Hepatic stellate cell (primary cell): ENCODE measurements around the gene PYGO1.
A peak's percentile ranks its signal among the peaks of the same experiment; 100 is the strongest.
"Not testable (repeated sequence)": the region's sequence is repeated elsewhere in the genome, so short reads cannot be mapped to it uniquely, and the experiment has no call there.

Experiments
- DNase-seq: peaks from one replicate; pipeline ENCODE4 v3.0.0; 2011; ENCODE audit warnings: low spot score

Gene PYGO1, protein sequence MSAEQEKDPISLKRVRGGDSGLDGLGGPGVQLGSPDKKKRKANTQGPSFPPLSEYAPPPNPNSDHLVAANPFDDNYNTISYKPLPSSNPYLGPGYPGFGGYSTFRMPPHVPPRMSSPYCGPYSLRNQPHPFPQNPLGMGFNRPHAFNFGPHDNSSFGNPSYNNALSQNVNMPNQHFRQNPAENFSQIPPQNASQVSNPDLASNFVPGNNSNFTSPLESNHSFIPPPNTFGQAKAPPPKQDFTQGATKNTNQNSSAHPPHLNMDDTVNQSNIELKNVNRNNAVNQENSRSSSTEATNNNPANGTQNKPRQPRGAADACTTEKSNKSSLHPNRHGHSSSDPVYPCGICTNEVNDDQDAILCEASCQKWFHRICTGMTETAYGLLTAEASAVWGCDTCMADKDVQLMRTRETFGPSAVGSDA

DNA sequence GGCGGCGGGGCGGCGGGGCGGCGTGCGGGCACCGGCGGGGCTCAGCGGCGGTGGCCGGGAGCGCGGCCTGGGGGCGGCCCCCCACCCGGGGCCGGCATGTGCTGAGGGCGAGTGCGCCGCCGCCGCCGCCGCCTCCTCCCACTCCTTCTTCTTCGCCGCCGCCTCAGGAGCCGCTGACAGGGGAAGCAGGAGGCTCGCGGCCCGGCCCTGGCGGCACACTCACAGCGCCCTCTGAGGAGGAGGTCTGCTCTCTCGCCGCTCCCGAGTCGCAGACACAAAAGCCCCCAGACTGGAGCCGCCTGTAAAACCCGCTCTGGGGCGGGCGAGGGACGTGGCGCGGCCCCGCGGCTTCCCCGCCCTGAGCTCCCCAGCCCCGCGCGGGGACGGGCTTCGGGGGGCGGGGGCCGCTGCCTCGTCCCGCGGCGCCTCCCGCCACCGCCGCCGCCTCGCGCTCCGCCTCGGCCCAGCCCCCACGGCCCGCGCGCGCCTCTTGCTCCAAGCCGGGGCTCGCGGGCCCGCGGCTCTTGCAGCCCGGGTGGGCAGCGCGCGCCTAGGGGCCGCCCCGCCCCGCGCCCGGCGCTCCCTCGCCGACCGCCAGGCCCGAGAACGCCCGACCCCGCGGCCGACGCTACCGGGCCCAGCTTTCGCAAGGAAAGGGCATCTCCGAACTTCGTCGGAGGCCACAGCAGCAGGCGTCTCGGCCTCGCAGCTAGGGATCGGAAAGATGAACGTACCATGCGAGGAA, at the start of gene PYGO1:
TSS of gene PYGO1 (minus strand) at position 276 of the 745 bp plus-strand sequence. CDS start 462 bp downstream, outside the sequence.
- DNase-seq: peak; percentile 62

DNA sequence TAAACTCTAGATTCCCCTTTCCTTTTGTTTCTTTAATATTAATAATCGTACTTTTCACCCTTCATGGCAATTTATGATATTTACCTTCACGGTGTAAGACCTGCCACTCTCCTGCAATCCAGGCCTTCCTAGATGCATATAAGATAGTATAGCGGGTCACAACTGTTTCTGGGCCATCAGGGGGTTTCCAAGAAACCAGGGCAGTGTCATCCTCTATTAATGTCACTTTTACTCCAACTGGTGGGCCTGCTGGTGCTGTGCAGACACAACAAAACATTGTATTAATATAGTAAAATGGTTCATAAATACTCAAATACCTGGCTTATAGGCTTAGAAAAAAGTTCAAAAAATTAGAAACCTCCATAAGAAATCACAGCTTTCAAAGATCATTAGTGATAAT, 48.9 kb upstream of the PYGO1 start:
- DNase-seq: no peak

DNA sequence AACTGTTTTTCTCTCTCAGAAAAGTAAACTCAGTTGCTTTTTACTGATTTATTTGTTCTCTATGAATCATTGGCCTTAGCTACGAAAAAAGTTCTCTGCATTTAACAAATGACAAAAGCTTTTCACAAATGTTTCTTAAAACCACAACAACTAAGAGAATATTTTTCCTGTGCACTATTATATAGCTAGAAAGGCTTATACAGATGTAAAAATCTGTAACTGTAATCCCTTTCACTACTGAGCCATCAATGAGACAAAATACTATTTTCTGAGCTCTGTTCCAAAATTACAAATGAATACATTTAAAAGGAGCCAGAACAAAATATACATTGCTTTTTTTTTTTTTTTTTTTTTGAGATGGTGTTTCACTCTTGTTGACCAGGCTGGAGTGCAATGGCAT, 45.6 kb upstream of the PYGO1 start:
- no peak for DNase-seq

DNA sequence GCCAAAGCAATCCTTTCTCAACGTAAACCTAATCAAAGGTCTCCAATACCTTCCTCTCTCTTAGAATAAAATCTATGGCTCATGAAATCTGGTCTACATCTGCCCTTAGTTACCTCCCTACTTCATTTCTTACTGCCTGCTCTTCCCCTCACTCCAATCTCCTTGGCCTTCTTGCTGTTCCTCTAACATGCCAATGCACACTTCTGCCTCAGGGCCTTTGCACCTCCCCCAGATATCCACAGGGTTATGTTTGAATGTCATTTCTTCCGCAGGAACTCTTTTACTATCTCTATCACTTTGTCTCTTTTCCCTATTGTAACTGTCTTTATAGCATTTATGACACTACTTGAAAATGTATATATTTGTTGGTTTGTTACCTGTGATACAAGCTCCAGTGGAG, 44.3 kb upstream of the PYGO1 start:
- no peak for DNase-seq

DNA sequence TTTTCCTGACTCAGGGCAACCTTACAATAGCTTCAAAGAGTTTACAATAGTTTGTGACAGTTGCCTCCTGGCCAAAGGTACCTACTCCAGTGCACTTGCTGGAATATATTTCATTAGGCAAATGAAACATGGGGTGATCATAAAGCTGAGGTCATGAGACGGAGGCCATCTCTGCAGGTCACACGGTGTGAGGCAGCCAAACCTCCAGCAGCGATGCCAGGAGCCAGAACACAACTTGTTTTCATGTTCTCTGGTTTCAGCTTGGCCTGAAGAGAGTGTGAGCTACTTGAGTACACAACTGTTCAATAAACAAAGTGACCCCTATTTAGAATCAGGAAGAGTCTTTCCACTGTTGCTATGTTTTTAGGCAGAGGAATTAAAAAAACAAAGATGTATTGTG, 42.7 kb upstream of the PYGO1 start:
- no peak for DNase-seq

DNA sequence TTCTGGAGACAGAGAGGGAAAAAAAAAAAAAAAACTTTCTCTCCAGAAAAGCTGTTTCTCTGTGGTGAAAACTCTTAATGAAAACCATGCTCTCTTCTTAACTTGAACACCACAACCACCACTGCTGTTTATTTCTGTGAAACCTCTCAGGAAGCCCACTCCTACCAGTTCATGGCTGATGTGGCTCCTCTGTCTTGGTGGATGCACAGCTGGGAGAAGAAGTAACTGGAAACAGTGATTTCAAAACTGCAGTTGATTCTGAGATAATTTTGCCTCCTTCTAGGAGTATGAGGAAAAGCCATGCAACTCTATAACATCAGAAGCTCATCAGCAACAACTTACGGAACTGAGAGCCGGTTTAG, 40.2 kb upstream of the PYGO1 start:
- no peak for DNase-seq

DNA sequence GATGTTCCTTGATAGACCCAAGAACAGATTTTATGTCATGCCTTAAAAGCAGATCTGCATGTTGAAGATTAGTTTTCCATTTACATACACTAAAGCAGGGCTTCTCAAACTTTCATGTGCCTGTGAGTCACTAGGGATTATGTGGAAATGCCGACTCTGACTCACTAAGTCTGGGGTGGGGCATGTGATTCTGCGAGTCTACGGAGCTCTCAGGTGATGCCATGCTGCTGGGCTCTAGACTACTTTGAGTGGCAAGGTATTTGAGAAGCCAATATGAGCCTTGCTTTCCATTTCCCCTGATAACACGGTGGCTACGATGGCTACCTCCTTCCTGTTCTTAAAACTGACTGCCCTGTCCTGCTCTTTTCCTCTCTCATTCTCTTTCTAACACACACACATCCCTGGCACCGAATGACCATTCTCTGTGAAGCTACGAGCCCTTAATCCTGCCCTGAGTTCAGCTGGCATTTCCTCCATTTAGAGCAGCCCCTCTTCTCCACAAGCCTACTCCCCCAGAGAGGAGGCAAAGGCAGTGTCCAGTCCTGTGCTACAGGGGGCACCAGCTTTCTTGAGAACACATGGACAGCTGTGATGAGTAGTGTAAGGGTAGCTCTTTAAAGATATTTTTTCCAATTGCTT, 39.7 kb upstream of the PYGO1 start:
- peak; percentile 50 for DNase-seq

DNA sequence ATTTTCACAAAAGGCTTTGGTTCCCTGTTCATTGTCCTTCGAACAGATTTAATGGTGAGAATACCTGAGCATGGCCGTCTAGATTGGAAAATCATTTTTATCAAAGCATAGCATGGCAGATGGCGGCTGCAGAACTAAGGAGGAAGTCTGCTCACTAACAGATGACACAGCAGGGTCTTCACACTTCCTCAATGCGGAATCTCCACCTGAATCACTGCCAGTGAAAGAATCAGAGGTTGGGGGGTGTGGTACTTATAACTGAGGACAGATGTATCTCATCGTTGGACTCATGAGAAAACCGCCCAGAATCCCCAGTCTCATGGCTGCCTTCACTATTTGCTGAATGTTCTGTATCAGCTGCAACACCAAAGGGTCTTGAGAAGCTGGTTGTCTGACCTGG, 31.6 kb upstream of the PYGO1 start:
- DNase-seq: no peak

DNA sequence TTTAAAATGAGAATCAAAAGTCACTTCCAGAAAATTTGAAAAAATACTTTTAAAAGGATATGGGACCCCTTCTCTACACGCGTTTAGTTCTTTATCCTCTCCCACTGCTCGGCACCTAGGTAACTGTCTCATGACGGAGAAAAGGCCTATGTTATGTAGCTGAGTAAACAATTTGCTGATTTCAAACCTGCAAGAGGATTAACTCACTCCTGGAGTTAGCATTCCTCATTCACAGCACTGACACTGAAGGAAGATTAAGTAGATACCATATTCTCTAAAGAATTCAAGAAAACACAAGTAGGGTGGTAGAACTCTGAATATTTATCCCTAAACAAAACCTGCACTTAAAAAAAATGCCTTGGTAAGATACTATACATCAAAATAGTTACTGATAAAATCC, 30.2 kb upstream of the PYGO1 start:
- no peak for DNase-seq

DNA sequence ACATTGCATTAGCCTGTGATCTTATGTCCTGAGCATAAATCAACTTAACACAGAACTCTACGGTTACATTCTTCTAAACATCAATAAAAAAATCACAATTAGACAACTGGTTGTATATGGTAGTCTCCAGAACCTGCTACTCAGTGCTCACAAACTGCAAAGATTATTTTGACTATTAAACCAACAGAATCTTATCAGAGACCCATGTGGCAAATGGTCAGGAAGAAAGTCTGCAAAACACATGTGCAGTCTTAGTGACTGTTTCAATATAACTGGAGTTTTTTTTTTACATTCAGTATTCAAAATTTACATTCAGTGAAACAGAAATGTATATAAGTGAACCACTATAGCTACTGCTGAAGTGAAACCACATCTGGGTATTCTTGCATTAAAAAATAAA, 27.3 kb upstream of the PYGO1 start:
- no peak for DNase-seq

DNA sequence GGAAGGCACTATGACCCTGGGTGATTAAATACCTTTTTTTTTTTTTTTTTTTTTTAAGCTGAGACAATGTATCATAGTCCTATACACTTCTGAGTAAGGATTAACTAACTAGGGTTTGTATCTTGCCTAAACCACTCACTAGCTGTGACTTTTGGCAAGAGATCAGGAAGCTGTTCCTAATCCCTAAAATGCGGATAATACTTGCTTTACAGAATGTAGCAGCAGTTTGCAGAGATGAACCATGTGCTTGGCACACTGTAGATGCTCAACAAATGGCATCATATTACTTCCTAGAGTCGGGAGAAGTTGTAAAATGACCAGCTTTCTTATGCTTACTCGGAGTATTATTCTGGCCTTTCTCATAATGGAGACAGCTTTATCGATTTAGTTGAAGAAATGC, 25.6 kb upstream of the PYGO1 start:
- DNase-seq: no peak

DNA sequence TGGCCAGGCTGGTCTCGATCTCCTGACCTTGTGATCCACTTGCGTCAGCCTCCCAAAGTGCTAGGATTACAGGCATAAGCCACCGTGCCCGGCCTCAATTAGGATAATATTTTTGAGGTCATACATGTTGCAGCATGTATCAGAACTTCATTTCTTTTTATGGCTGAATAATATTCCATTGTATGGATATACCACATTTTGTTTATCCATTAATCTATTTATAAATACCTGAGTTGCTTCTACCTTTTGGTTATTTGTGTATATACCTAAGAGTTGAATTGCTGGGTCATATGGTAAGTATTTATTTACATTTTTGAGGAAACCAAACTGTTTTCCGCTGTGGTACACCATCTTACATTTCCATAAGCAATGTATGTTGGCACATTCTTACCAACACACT, 18.1 kb upstream of the PYGO1 start:
- no peak for DNase-seq

DNA sequence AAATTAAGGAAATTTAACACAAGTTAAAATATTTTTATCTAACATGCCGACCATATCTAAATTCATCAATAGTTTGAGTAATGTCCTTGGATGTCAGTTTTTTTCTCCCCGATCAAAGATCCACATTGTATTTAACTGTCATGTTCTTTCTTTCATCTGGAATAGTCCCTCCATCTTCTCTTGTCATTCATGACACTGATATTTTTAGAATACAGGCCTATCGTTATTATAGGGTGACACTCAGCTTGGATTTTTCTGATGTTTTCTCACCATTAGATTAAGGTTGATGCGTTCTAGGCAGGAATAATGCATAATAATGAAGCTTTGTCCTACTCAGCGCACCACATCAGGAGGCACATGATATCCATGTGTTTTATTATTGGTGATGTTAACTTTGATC, 13.2 kb upstream of the PYGO1 start:
- no peak for DNase-seq

DNA sequence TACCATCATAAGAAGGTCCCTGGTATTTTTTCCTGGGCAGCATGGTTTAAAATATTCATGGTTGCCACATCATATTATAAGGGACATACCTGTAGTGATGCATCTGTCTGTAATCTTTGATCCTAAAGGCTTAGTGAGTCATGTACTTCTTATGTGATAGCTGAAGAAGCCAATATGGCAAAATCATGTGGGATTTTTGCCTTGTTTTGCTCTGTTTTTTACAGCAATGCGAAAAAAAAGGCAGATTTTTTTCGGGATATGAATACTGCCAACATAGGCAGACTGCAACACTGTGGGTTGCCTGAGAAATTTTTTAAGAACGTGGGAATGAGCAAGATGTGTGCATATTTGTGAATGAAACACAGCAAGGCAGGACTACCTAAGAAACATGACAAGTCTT, 11.3 kb upstream of the PYGO1 start:
- no peak for DNase-seq

DNA sequence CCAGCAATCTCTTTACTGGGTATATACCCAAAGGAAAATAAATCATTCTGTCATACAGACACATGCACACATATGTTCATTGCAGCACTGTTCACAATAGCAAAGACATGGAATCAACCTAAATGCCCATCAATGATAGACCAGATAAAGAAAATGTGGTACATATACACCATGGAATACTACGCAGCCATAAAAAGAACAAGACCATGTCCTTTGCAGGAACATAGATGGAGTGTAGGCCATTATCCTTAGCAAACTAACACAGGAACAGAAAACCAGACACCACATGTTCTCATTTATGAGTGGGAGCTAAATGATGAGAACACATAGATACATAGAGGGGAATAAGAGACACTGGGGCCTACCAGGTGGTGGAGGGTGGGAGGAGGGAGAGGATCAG, 4.9 kb upstream of the PYGO1 start:
- not testable (repeated sequence) for DNase-seq

DNA sequence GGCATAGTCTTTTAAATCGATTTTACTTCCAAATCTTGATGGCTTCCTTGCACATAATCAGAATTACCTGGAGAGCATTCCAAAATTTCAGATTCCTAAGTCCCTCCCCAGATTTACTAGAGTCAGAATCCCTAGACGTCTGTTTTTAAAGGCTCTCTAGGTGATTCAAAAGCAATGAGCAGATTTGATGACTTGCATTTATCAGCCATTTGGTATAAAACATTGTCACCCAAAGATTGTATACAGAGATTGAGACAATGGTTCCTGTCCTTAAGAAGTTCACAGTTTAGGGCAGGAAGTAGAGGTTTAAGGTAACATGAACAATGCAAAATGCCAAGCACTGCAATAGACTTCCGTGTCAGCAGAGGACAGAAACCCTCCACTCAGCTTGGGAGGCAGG, 2.6 kb upstream of the PYGO1 start:
- no peak for DNase-seq

DNA sequence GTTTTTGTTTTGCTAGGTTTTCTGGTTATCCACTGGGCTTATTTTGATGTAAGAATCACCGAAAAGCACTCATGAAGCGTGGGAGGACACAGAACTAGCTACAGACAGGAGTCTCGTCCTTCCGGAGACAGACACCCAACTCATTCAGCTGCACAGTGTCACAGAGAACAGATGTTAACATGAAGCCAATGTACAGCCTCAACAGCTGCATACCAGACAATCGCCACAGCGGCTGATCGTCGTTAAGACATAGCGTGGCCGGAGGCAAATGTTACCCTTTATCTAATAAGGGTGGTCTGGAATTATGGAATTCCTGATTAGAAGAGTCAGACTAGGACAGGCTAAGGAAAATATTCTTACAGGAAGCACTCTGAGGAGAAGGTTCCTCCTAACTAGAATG, 1.1 kb upstream of the PYGO1 start:
- DNase-seq: no peak

DNA sequence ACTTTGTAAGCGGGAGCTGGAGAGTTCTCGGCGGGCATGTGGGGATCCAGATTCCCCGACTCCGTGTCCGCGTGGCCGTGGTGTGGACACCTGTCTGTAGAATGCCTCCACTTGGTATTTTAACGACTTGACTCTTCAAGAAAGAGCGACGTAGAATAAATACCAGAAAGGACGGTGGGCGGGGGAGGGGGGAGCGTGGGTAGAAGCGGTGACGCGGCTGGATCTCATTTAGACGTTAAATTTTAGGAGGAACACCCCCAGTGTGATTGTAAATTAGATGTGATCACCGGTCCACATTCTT, 620 bp upstream of the PYGO1 start:
- peak; percentile 47 for DNase-seq

DNA sequence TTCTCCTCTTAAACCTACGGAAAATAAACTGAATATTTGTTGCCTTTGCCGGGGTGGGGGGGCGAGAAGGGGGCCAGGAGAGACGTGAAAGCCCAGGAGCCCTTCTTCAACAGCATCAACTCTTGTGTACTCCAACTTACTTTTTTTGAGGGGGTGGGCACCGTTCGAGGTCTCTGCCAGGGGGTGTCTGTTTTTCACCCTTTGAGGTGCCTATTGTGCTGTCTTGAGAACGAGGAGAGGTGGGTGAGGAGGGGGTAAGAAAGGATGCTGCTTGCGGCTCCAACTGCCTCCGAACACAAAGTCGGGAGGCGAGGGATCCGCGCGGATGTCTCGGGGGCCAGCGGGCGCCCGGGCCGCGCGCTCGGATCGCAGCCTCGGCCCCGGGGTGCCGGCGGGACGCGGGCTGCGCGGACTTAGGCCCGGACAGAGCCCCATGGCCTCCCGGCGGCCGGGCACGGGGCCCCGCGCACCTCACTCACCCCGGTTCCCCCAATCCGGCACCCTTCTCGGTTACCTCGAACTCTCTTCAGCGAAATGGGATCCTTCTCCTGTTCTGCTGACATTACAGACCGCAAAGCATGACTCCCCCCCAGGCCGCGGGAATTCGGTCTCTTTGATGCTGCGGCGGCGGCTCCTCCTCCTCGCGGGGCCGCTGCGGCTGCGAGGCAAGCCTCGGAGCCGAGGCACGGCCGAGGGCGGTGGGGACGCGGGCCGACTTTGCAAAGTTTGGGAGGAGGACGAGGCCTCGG, 650 bp downstream of the PYGO1 start:
- peak; percentile 68 for DNase-seq

DNA sequence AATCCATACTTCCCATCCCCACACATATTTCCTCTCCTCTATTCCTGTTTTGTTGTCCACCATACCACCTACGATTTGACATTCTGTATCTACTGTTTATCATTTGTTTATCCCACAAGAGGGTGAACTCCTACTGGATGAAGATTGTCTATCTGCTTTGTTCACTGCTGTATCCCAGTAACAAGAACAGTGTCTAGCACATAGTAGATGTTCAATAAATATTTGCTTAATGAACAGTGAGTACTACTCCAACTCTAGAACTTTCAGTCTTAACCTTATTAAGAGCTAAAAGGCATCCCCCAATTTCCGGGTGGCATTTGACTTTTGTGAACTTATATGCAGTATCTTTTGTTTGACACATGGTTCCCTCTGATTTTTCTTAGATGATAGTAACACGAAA, 1.3 kb downstream of the PYGO1 start:
- DNase-seq: no peak

DNA sequence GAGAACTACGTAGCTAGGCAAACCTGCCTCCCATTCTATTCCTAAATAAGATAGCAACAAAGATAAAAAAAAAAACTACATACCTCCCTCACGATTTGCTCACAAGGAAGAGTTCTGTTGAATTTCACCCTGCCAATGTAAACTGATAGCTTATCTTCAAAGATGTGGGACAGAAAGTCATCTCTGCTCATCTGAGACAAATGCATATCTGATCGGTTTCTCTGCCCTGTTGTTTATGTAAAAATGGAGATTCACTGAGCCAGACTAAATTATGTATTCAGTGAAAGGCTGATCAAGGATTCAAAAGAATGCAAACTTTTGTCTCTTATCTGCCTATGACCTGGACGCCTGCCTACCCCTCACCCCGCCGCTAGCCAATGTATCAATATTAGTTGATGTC, 11.2 kb downstream of the PYGO1 start:
- no peak for DNase-seq

DNA sequence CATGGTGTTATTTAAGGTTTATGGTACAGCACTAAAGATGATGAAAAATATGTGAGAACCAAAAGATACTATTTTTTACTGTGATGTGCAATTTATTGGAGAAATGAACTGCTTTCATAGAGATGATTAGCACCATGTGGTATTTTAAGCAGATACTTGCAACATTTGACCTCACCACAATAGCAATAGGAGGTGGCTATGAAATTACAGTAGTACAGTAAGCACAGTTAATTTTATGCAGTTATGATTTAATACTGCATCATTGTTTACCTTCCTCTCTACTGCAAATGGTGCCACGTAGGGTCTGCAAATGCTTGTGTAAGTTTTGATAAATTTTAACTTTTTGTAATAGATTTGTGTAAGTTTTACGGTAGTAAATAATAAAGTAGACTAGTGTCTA, 14.0 kb downstream of the PYGO1 start:
- DNase-seq: no peak

DNA sequence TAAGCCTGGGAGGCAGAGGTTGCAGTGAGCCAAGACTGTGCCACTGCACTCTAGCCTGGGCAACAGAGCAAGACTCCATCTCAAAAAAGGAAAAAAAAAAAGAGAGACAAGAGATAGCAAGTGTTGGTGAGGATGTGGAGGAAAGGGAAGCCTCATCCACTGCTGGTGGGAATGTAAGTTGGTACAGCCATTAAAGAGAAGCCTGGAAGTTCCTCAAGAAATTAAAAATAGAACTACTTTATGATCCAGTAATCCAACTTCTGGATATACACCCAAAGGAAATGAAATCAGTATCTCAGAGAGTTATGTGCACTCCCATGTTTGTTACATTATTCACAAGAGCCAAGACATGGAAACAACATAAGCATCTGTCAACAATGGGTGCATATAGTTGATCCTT, 14.9 kb downstream of the PYGO1 start:
- DNase-seq: no peak
